ENCODE results near the gene GLIS1.

DNA sequence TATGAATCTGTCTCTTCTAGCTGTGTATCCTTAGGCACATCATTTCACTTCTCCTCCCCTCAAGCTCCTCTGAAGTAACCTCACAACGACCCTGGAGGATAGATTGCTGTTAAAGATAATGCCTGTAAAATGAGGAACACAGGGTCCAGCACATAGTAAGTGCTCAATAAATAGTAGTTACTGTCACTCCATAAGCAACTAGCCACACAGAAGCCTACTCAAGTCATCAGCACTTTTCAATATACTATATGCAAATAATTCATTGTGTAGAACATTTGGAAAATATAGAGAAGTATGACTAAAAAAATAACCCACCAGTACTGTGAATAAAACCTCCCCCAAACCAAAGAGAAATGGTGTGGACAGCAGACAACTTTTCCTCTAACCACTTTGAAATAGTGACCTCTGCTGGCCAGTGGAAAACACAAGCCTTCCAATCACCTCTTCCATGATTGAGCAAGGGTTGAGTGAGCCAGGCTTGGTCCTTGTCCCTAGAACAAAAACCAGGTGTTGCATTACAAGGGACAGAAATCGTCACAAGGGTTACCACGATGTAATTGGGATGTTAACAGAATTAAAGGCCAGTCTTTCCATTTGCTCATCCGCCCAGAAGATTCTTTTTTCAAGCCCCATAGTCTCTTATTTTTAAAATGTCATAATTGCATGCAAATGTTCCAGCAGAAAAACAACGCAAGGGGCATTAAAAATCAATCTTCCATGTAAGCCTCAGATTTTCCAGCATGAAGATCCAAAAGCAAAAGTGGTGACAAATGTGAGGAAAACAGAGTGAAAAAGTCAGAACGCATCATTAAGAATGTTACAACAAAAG, 15.7 kb upstream of the GLIS1 start:
- TF ChIP-seq, protein P1, sequence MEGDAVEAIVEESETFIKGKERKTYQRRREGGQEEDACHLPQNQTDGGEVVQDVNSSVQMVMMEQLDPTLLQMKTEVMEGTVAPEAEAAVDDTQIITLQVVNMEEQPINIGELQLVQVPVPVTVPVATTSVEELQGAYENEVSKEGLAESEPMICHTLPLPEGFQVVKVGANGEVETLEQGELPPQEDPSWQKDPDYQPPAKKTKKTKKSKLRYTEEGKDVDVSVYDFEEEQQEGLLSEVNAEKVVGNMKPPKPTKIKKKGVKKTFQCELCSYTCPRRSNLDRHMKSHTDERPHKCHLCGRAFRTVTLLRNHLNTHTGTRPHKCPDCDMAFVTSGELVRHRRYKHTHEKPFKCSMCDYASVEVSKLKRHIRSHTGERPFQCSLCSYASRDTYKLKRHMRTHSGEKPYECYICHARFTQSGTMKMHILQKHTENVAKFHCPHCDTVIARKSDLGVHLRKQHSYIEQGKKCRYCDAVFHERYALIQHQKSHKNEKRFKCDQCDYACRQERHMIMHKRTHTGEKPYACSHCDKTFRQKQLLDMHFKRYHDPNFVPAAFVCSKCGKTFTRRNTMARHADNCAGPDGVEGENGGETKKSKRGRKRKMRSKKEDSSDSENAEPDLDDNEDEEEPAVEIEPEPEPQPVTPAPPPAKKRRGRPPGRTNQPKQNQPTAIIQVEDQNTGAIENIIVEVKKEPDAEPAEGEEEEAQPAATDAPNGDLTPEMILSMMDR (conservative IDR thresholded peaks at IDR 0.05; ENCODE audit: low read depth, low read length), result peak; percentile 60
- TF ChIP-seq EZH2 (IDR thresholded peaks at IDR 0.05; ENCODE audit: borderline replicate concordance, low read depth, low read length, poor library complexity, severe bottlenecking), result no peak

Data from A673 (cell line).